Skin of body (tissue), 2 donors: ENCODE measurements around the gene TP53I13. TPM values are rescaled to one million over a fixed set of nuclear protein-coding genes. Genes with fewer than 3 reads are reported as not detected.

Experiments
- DNase-seq: peaks from one replicate; lab custom pipeline; 2025; lab: John Stamatoyannopoulos, UW
- total RNA-seq: library from RNA; depleted of rRNA; stranded (reverse); fragments of >200 nt; gene quantifications from one replicate; pipeline ENCODE4 v1.2.3, GENCODE V29; 2014

Gene TP53I13
- total RNA-seq, 1 donor from 2014 or later, result 24.3 TPM

DNA sequence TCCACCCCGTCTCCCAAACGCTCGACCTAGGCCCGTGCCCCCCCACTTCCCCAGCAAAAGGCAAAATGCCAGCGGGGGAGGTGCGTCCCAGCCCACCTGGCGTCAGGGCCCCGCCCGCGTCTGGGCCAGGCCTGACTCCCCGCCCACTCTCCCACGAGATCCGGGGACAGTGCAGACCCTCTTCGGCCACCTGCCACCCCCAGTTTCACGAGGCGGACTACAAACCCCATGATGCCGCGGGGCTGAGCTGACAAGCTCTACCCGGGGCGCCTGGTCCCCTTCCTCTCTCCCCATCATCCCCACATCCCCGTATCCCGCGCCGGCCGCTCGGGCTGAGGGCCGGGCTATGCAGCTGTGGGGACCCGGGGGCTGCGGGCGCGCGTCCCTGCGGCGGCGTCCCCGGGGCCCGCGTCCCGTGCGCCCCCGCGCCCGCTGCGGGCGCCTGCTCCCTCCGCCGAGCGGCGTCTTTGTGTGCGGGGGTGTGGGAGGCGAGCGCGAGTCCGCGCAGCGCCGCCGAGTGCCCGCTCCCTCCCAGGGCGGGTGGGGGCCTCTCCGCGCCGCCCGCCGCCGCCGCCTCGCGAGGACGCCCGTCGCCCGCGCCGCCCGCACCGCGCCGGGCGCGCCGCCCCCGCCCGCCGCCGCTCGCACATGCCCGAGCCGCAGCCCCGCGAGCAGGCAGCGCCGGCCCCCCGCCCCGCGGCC, 24.5 kb downstream of the TP53I13 start, which contains the start of gene ANKRD13B:
Gene ANKRD13B, plus strand, starts transcription at position 283 of the 702 bp plus-strand sequence. CDS start 490 bp downstream, outside the sequence.
- DNase-seq, result no peak

- DNase-seq, result no peak
Observed at GRCh38 chr17:29593591-29594518, 25.4 kb downstream of the TP53I13 start.

GRCh38 chr17:29594519-29595090, 26.1 kb downstream of the TP53I13 start:
- no peak for DNase-seq

DNA sequence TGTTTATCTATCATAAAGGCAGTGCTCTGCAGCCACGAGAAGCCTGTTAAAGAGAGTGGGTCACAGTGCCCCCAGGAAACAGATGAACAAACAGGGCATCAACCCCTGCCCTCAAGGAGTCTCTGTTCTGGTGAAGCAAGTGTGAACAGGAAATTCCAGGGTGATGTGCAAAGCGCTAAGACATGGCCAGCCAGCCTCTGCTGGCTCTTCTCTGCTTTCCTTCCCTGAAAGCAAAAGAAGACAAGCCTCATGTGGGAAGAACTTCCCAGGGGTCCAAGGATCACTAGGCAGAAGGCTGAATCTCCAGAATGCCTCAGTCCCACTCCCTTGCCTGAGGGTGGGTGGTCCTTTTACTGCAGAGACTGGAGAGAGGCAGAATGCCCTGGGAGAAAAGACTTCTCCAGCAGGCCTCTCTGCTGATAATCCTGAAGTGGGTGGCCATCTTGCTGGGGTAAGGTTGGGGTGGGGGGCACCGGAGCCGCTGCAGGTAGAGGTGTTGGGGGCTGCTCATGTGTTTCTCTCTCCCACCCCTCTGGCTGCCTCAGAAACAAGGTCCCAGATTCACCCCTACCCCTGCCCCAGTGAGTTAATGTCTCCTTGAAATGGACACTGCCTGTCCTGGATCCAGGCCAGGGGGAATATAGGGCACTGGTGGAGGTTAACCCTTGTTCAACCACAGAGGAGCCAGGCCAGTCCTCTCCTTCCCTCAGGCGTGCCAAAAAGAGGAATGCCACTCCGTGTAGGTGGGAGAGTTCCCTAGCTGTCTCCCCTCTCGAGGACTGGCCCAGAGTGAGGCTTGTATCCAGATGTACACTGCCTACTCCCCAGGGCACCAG, 26.8 kb downstream of the TP53I13 start:
- no peak for DNase-seq

- DNase-seq, result no peak
Observed at GRCh38 chr17:29595943-29596774, 27.7 kb downstream of the TP53I13 start.

GRCh38 chr17:29596811-29597210, 28.3 kb downstream of the TP53I13 start:
- no peak for DNase-seq

- no peak for DNase-seq
Observed at GRCh38 chr17:29597361-29598172, 29.1 kb downstream of the TP53I13 start.

- peak; percentile 43 for DNase-seq
Observed at GRCh38 chr17:29603109-29603674, 34.7 kb downstream of the TP53I13 start.

DNA sequence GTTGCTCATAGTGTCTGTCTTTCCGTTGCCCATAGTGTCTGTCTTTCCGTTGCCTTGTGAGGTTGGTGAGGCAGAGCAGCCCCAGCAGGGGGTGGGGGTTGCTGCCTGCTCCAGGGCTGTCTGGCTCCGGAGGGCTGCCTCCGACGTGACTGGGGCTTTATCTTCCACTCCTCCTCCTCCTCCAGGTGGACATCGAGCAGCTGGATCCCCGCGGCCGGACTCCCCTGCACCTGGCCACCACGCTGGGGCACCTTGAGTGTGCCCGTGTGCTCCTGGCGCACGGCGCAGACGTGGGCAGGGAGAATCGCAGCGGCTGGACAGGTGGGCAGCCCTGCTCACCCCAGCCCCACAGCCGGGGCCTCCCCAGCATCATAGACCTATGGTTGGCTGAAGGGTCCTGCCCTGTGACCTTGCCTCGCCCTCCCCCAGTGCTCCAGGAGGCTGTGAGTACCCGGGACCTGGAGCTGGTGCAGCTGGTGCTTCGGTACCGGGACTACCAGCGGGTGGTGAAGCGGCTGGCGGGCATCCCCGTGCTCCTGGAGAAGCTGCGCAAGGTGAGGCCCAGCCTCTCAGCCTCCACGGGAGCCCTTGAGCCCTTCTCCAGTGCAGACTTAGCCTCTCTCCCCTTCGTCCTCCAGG, 39.2 kb downstream of the TP53I13 start:
- no peak for DNase-seq

DNA sequence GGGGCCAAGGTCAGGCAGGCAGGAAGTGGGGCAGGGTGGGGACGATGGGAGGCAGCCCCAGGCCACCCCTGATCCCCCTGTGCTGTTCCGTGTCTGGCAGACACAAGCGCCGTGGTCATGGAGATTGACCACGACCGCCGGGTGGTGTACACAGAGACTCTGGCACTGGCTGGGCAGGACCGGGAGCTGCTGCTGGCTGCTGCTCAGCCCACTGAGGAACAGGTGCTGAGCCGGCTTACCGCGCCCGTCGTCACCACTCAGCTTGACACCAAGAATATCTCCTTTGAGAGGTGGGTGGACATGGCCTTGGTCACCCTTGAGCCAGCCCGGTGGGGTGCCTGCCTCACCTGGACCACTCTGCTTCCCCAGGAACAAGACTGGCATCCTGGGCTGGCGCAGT, 40.5 kb downstream of the TP53I13 start:
- no peak for DNase-seq

- DNase-seq, result no peak
Observed at GRCh38 chr17:29610395-29610794, 41.9 kb downstream of the TP53I13 start.

DNA sequence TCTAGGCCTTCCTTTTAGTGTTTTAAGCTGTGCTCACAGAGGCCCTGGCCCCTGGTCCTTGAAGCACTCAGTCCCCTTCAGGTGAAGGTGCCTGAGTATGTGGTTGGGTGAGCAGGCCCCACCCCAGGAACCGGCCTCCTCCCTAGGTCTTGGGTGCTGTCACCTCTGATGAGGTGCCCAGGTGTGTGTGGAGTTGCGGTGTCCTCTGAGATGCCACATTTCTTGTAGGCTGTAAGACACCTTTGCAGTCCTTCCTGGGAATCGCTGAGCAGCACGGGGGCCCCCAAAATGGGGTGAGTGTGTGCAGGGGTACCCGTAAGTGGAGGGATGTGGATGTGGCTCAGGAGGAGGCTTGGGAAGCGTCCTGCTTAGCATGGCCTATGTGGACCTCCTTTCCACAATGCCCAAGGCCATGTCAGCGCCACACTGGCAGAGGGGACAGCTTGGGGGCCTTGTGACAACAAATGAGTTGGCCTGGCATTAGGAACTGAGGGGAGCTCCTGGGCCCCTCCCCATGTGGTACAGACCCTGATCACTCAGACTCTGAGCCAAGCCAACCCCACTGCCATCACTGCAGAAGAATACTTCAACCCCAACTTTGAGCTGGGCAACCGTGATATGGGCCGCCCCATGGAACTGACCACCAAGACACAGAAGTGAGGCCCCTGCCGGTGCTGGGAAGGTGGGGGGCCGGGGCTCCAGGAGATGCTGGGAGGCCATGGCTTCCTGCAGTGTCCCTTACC, 43.0 kb downstream of the TP53I13 start:
- DNase-seq, result no peak

DNA sequence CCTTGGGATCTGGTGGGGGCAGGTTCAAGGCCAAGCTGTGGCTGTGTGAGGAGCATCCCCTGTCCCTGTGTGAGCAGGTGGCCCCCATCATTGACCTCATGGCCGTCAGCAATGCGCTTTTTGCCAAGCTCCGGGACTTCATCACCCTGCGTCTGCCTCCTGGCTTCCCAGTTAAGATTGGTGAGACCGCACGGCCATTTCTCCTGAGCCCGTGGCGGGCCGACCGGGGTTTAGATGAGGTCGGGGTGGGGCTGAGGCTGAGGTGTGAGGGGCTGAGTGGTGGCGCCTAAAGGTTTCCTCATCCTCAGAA, 43.5 kb downstream of the TP53I13 start:
- DNase-seq, result no peak

GRCh38 chr17:29612404-29613280, 44.1 kb downstream of the TP53I13 start:
- DNase-seq, result no peak

- DNase-seq, result peak; percentile 77
Observed at GRCh38 chr17:29613352-29613837, 44.9 kb downstream of the TP53I13 start.

DNA sequence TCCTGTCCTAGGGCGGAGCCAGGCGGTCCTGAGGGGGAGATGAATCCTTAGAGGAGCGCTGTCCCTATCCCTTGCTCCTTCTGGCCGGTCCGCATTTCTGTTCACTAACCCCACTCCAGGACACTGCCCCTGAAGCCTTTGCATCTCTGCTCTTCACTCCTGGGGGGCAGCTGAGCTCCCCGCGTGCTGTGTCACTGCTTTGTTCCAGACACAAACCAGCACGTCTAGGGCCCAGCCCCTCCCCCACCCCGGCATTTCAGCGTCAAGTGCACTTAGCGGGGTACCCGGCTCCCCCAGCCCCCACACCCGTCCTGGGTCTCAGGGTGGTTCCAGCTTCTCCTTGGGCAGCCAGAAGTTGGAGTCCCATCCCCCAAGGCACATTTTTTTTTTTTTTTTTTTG, 45.4 kb downstream of the TP53I13 start:
- DNase-seq, result no peak
